ENCODE data around the gene BPGM. TPM values are rescaled to one million over a fixed set of nuclear protein-coding genes. Genes with fewer than 3 reads are reported as not detected.
A peak's percentile ranks its signal among the peaks of the same experiment; 100 is the strongest.
"Not testable (repeated sequence)": the region's sequence is repeated elsewhere in the genome, so short reads cannot be mapped to it uniquely, and the experiment has no call there.

Gene BPGM
- total RNA-seq, 4 donors from 2014 or later: 9.8 to 13.3 (median 12.5) TPM

DNA sequence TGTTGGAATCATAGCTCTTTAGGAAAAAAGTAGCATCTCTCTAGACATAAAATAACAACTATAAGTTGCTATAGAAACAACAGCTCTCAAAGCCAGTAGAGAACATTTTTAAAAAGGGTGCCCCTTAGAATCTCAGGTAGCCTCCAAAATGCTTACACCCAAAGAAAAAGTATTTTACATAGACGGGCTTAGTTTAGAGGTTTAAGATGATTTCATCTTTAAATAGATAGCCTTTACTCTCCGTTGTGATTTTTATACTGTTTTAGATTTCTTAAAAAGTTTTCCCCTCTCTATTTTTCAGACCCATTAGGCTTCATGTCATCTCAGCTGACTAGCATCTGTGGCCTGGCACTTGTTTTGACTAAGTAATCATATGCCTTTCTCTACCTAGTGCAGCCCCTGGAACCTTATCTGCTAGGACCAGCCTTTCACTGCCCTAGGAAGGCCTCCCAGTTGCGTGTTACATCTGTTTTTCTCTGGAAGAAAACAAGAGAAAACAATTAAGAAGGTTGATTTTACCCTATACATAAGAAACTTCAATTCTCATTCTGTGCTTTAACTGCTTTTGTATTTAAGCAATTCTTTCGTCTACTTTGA lies 6.9 kb upstream of the BPGM start:
- H3K36me3 ChIP-seq: no peaks in the 10 kb centered on the region
- 90% methylated on average over 4 of the region's 4 CpGs for WGBS

DNA sequence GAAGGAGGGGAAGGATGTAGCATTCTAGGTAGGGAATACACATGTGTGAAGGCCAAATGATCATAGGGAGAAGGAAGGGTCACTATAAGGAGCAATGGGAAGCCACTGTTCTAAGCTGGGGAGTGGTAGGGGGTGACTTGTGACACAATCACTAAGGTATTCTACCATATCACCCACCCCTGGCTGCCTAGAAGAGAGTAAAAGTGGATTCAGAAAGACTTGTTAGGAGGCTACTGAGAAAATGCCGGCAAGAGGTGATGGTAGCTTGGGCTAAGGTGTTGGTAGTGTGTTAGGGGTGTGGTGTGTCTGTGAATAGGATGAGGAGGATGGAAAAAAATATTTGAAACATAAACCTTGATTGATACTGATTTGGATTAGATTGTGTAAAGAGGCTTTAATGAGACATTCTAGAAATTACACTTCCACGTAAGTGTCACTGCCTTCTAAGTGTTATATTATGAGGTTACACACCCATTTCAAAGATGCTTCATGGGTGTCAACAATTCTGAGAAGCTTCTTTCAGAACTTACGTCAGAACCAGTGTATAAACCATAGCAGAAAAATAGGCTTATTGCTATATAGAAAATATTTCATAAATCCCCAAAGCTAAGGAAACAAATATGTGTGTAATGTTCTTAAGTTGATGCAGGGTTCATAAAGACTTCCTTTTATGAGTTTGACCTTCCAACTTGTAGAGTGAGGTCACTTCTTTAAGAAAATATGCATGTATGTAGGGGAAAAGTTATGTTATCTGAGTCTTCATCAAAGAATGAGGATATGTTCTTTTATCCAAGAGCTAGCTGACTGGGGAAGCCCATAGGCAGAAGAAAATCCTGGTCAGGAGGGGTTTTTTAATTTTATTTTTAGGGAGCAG lies 5.6 kb upstream of the BPGM start:
- DNase-seq (ENCODE audit: low spot score in 2 of 2): no peak
- no peak overlapping the region for H3K27ac ChIP-seq
- no peaks in the 10 kb centered on the region for H3K27me3 ChIP-seq
- H3K4me1 ChIP-seq: peaks cover 22% of the 10 kb centered on the region
- WGBS: 87% methylated on average over 3 of the region's 3 CpGs
- TF ChIP-seq POLR2AphosphoS5 (IDR thresholded peaks at IDR 0.05) (no peak), POLR2A (IDR thresholded peaks at IDR 0.05) (no peak), EP300 (IDR thresholded peaks at IDR 0.05) (no peak)
- TF ChIP-seq, protein P1, sequence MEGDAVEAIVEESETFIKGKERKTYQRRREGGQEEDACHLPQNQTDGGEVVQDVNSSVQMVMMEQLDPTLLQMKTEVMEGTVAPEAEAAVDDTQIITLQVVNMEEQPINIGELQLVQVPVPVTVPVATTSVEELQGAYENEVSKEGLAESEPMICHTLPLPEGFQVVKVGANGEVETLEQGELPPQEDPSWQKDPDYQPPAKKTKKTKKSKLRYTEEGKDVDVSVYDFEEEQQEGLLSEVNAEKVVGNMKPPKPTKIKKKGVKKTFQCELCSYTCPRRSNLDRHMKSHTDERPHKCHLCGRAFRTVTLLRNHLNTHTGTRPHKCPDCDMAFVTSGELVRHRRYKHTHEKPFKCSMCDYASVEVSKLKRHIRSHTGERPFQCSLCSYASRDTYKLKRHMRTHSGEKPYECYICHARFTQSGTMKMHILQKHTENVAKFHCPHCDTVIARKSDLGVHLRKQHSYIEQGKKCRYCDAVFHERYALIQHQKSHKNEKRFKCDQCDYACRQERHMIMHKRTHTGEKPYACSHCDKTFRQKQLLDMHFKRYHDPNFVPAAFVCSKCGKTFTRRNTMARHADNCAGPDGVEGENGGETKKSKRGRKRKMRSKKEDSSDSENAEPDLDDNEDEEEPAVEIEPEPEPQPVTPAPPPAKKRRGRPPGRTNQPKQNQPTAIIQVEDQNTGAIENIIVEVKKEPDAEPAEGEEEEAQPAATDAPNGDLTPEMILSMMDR (IDR thresholded peaks at IDR 0.05): no peak
- H3K9me3 ChIP-seq: no peaks in the 10 kb centered on the region
- no peaks in the 10 kb centered on the region for H3K36me3 ChIP-seq
- H3K4me3 ChIP-seq: no peak overlapping the region

More for the DNA sequence above, 6.9 kb upstream of the BPGM start:
- TF ChIP-seq POLR2AphosphoS5 (IDR thresholded peaks at IDR 0.05): no peak
- TF ChIP-seq EP300 (IDR thresholded peaks at IDR 0.05): no peak
- TF ChIP-seq, protein P1 (IDR thresholded peaks at IDR 0.05): no peak
- no peak for TF ChIP-seq POLR2A (IDR thresholded peaks at IDR 0.05)
- H3K27ac ChIP-seq: no peak overlapping the region
- H3K9me3 ChIP-seq: no peaks in the 10 kb centered on the region
- no peak overlapping the region for H3K4me3 ChIP-seq
- H3K27me3 ChIP-seq: no peaks in the 10 kb centered on the region
- H3K4me1 ChIP-seq: peaks cover 10% of the 10 kb centered on the region
- no peak for DNase-seq (ENCODE audit: low spot score in 2 of 2)

DNA sequence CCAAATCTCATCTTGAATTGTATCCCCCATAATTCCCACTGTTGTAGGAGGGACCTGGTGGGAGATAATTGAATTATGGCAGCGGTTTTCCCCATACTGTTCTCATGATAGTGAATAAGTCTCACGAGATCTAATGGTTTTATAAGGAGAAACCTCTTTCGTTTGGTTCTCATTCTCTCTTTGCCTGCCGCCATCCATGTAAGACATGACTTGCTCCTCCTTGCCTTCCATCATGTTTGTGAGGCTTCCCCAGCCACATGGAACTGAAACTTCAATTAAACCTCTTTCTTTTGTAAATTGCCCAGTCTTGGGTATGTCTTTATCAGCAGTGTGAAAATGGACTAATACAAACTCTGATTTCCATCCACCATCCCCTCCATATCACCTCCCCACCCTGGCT lies 4.7 kb upstream of the BPGM start:
- H3K27me3 ChIP-seq: not testable (repeated sequence)
- WGBS: 96% methylated on average over 4 of the region's 4 CpGs

DNA sequence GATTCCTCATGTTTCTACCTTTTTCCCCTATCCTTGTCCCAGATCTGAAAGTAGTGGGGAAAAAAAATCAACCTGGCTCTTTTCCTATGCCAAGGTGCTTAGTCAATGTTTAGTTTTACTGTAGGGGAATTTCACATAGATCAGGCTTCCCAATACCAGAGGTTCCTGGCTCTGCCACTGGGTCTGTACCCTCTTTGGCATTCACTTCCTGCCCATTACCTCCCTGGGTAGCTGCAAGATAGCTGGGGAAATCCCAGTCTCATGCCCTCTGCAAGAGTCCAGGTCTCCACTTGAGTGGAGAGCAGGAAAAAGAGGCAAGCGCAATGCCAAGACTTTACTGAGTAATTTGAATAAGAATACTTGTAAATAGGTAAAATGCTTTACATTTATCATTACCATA lies 3.5 kb upstream of the BPGM start:
- H3K9me3 ChIP-seq: no peaks in the 10 kb centered on the region
- no peaks in the 10 kb centered on the region for H3K36me3 ChIP-seq
- WGBS: 70% methylated on average over 1 of the region's 1 CpG
- H3K4me3 ChIP-seq: no peak overlapping the region
- H3K27ac ChIP-seq: no peak overlapping the region
- TF ChIP-seq, protein P1 (IDR thresholded peaks at IDR 0.05): no peak
- TF ChIP-seq POLR2A (IDR thresholded peaks at IDR 0.05): no peak
- TF ChIP-seq EP300 (IDR thresholded peaks at IDR 0.05): no peak
- TF ChIP-seq POLR2AphosphoS5 (IDR thresholded peaks at IDR 0.05): no peak
- peaks cover 22% of the 10 kb centered on the region for H3K4me1 ChIP-seq
- no peak for DNase-seq (ENCODE audit: low spot score in 2 of 2)
- no peaks in the 10 kb centered on the region for H3K27me3 ChIP-seq

More for the DNA sequence above, 4.7 kb upstream of the BPGM start:
- DNase-seq (ENCODE audit: low spot score in 2 of 2); H3K36me3 ChIP-seq; H3K9me3 ChIP-seq; H3K4me3 ChIP-seq; H3K27ac ChIP-seq: not testable (repeated sequence)
- peaks cover 22% of the 10 kb centered on the region for H3K4me1 ChIP-seq

DNA sequence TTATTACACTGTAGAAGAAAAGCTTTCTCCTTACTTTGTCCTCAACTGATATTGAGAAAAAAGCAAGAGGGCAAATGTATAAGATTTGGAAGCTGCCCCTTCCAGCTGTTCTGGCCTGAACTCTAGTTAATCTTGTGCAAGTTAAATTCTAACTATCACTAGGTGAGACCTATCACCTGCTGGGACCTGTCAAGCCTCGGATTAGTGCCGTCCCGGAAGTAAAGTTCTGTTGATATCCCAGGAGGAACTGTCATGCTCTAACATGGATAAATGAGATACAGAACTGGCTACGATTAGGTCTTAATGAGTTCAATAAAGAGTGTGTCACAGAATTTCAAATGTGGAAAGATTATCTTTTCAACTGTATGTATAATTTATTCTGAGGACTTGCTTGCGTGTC lies 1.2 kb upstream of the BPGM start:
- Histone ChIP-seq H3K4me3 (peak overlapping the region; percentile 68), H3K9me3 (no peaks in the 10 kb centered on the region), H3K27ac (peak overlapping the region; percentile 80), H3K27me3 (no peaks in the 10 kb centered on the region), H3K4me1 (peaks cover 21% of the 10 kb centered on the region), H3K36me3 (no peaks in the 10 kb centered on the region)
- no peak for DNase-seq (ENCODE audit: low spot score in 2 of 2)
- WGBS: 25% methylated on average over 5 of the region's 5 CpGs
- TF ChIP-seq, protein P1 (IDR thresholded peaks at IDR 0.05): no peak
- no peak for TF ChIP-seq POLR2A (IDR thresholded peaks at IDR 0.05)
- TF ChIP-seq EP300 (IDR thresholded peaks at IDR 0.05): no peak
- TF ChIP-seq POLR2AphosphoS5 (IDR thresholded peaks at IDR 0.05): no peak

Data from suprapubic skin (tissue), 4 donors.